ENCODE results near the gene SART1. TPM values are rescaled to one million over a fixed set of nuclear protein-coding genes. Genes with fewer than 3 reads are reported as not detected.

The SART1 gene
- polyA plus RNA-seq, 1 donor (not counting 4 experiments of a cell fraction or from before 2014, with no cell fraction given), result 14.7 TPM

GRCh38 chr11:65942531-65942930, 19.0 kb upstream of the SART1 start:
- FAIRE-seq (no peak), DNase-seq (ENCODE audit: low read depth, low spot score) (no peak)
- Histone ChIP-seq H3K4me1 (ENCODE audit: control insufficient read depth, extremely low read depth, insufficient read depth, low read length) (peaks cover 11% of the 10 kb centered on the region), H3K9ac (ENCODE audit: control insufficient read depth, extremely low read depth, insufficient read depth, low read length) (no peak overlapping the region), H2AFZ (ENCODE audit: control insufficient read depth, low read length) (no peak overlapping the region), H3K36me3 (ENCODE audit: control insufficient read depth in 2 of 2, extremely low read depth in 1 of 2, insufficient read depth in 2 of 2, low read length in 2 of 2) (no peaks in the 10 kb centered on the region), H3K4me2 (ENCODE audit: control insufficient read depth, extremely low read depth, insufficient read depth, low read depth, low read length) (no peak overlapping the region), H3K4me3 (ENCODE audit: control insufficient read depth in 2 of 3, extremely low read depth in 1 of 3, insufficient read depth in 2 of 3, low read depth in 1 of 3, low read length in 3 of 3) (no peak overlapping the region), H3K9me3 (ENCODE audit: control insufficient read depth, low read depth, low read length) (no peaks in the 10 kb centered on the region), H3K27ac (ENCODE audit: control insufficient read depth, insufficient read depth, low read length) (no peak overlapping the region), H3K79me2 (ENCODE audit: control insufficient read depth, insufficient read depth, low read length) (no peaks in the 10 kb centered on the region), H3K9me1 (ENCODE audit: control insufficient read depth, extremely low read depth, insufficient read depth, low read length) (no peaks in the 10 kb centered on the region), H3K27me3 (ENCODE audit: control insufficient read depth, extremely low read depth, insufficient read depth, low read length) (peaks cover 4% of the 10 kb centered on the region), H4K20me1 (ENCODE audit: control insufficient read depth, extremely low read depth, insufficient read depth, low read length) (no peaks in the 10 kb centered on the region)
- dilution Hi-C loops (cut with MboI; ENCODE audit: extremely low pct_ligation_motif_present, low sequenced_read_pairs), result no loop called here
- TF ChIP-seq CTCF (optimal IDR thresholded peaks at IDR 0.05 in 1 of 3, IDR thresholded peaks at IDR 0.05 in 1 of 3, conservative IDR thresholded peaks at IDR 0.05 in 1 of 3; ENCODE audit: extremely low read depth in 1 of 3, insufficient read depth in 2 of 3, low read length in 3 of 3) (no peak), EZH2 (IDR thresholded peaks at IDR 0.05; ENCODE audit: low read length) (no peak)

GRCh38 chr11:65944191-65944590, 17.3 kb upstream of the SART1 start:
- Histone ChIP-seq H3K9me3 (ENCODE audit: control insufficient read depth, low read depth, low read length) (no peaks in the 10 kb centered on the region), H3K27me3 (ENCODE audit: control insufficient read depth, extremely low read depth, insufficient read depth, low read length) (peaks cover 4% of the 10 kb centered on the region), H4K20me1 (ENCODE audit: control insufficient read depth, extremely low read depth, insufficient read depth, low read length) (no peaks in the 10 kb centered on the region), H3K4me3 (ENCODE audit: control insufficient read depth in 2 of 3, extremely low read depth in 1 of 3, insufficient read depth in 2 of 3, low read depth in 1 of 3, low read length in 3 of 3) (no peak overlapping the region), H3K4me1 (ENCODE audit: control insufficient read depth, extremely low read depth, insufficient read depth, low read length) (peaks cover 11% of the 10 kb centered on the region), H3K27ac (ENCODE audit: control insufficient read depth, insufficient read depth, low read length) (no peak overlapping the region), H3K9ac (ENCODE audit: control insufficient read depth, extremely low read depth, insufficient read depth, low read length) (no peak overlapping the region), H3K79me2 (ENCODE audit: control insufficient read depth, insufficient read depth, low read length) (no peaks in the 10 kb centered on the region), H3K36me3 (ENCODE audit: control insufficient read depth in 2 of 2, extremely low read depth in 1 of 2, insufficient read depth in 2 of 2, low read length in 2 of 2) (no peaks in the 10 kb centered on the region), H2AFZ (ENCODE audit: control insufficient read depth, low read length) (no peak overlapping the region), H3K9me1 (ENCODE audit: control insufficient read depth, extremely low read depth, insufficient read depth, low read length) (no peaks in the 10 kb centered on the region), H3K4me2 (ENCODE audit: control insufficient read depth, extremely low read depth, insufficient read depth, low read depth, low read length) (no peak overlapping the region)
- FAIRE-seq, result no peak
- dilution Hi-C loops (cut with MboI; ENCODE audit: extremely low pct_ligation_motif_present, low sequenced_read_pairs), result no loop called here
- no peak for DNase-seq (ENCODE audit: low read depth, low spot score)
- no peak for TF ChIP-seq CTCF (optimal IDR thresholded peaks at IDR 0.05 in 1 of 3, IDR thresholded peaks at IDR 0.05 in 1 of 3, conservative IDR thresholded peaks at IDR 0.05 in 1 of 3; ENCODE audit: extremely low read depth in 1 of 3, insufficient read depth in 2 of 3, low read length in 3 of 3)
- TF ChIP-seq EZH2 (IDR thresholded peaks at IDR 0.05; ENCODE audit: low read length), result no peak
